Hypothalamus (tissue), 51 donors: Measurements from ENCODE around the gene ADORA3.

Experiments used
- DNase-seq, 51 donors: peaks; one replicate each; lab custom pipeline; 2025; lab: John Stamatoyannopoulos, UW

The ADORA3 gene

DNA sequence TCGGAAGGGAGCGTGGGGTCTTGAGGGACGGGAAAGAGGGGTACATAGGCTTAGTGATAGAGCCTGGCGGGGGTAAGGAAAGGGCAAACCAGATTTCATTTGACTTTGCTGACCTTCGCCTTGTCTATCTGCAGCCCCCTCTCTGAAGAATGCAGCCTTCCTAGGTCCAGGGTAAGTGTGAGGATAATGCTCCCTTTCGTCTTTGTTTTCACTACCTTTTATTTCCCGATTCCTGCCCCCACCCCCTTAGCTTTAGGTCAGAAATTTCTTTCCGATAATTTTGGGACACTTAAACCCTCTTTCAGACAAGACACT lies 53.8 kb downstream of the ADORA3 start:
- no peak for DNase-seq
